ENCODE results near the gene LILRB4. TPM values are rescaled to one million over a fixed set of nuclear protein-coding genes. Genes with fewer than 3 reads are reported as not detected.
"Not testable (repeated sequence)": the region's sequence is repeated elsewhere in the genome, so short reads cannot be mapped to it uniquely, and the experiment has no call there.

Gene LILRB4
- total RNA-seq, 3 donors from 2014 or later (not counting 1 experiment from before 2014, with no cell fraction given), result 1.5 to 3.6 (median 2.5) TPM

- no peaks in the 10 kb centered on the region for H3K9me3 ChIP-seq (ENCODE audit: control insufficient read depth, insufficient read depth, low read length)
- no peaks in the 10 kb centered on the region for H3K4me1 ChIP-seq (ENCODE audit: control insufficient read depth, insufficient read depth, low read length)
- no peak overlapping the region for H3K4me3 ChIP-seq (ENCODE audit: low read length)
- no peaks in the 10 kb centered on the region for H3K9me3 Mint-ChIP-seq
- H3K36me3 Mint-ChIP-seq, result no peaks in the 10 kb centered on the region
- H3K36me3 ChIP-seq (ENCODE audit: control insufficient read depth, insufficient read depth, low read length), result no peaks in the 10 kb centered on the region
- intact Hi-C loops (cut with micrococcal nuclease), result no loop called here
- peaks cover 2% of the 10 kb centered on the region for H3K27me3 ChIP-seq (ENCODE audit: control insufficient read depth, insufficient read depth, low read length)
- peaks cover 10 to 12% of the 10 kb centered on the region in 2 donors for H3K4me1 Mint-ChIP-seq
- H3K27ac Mint-ChIP-seq, result no peak overlapping the region
- 80% methylated on average over 3 of the region's 4 CpGs for WGBS (ENCODE audit: insufficient coverage)
- peaks cover 11 to 14% of the 10 kb centered on the region in 2 donors for H3K27me3 Mint-ChIP-seq (ENCODE audit: low read depth in 2 of 2)
- H3K4me3 Mint-ChIP-seq, result no peak overlapping the region
- no peak for DNase-seq
- no peak overlapping the region for H3K27ac ChIP-seq (ENCODE audit: low read length)
- TF ChIP-seq CTCF (IDR thresholded peaks at IDR 0.05), result no peak
- no peak for ATAC-seq
These were observed 14.4 kb downstream of the LILRB4 start for GRCh38 chr19:54677217-54677616.

DNA sequence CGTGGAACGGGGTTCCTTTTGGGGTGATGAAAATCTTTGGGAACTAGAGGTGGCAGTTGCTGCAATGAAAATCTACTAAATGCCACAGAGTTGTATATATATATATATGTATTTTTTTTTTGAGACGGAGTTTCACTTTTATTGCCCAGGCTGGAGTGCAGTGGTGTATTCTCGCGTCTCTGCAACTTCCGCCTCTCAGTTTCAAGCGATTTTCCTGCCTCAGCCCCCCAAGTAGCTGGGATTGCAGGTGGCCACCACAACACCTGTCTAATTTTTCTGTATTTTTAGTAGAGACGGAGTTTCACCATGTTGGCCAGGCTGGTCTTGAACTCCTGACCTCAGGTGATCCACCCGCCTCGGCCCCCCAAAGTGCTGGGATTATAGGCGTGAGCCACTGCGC, 18.8 kb downstream of the LILRB4 start:
- H3K36me3 Mint-ChIP-seq; H3K27me3 ChIP-seq (ENCODE audit: control insufficient read depth, insufficient read depth, low read length); intact Hi-C loops (cut with micrococcal nuclease); H3K27ac Mint-ChIP-seq; H3K27ac ChIP-seq (ENCODE audit: low read length); H3K4me1 Mint-ChIP-seq; H3K4me3 ChIP-seq (ENCODE audit: low read length); H3K36me3 ChIP-seq (ENCODE audit: control insufficient read depth, insufficient read depth, low read length); ATAC-seq; H3K9me3 ChIP-seq (ENCODE audit: control insufficient read depth, insufficient read depth, low read length); H3K4me1 ChIP-seq (ENCODE audit: control insufficient read depth, insufficient read depth, low read length); H3K9me3 Mint-ChIP-seq; DNase-seq; H3K4me3 Mint-ChIP-seq: not testable (repeated sequence)
- peaks cover 21 to 42% of the 10 kb centered on the region in 2 donors for H3K27me3 Mint-ChIP-seq (ENCODE audit: low read depth in 2 of 2)
- WGBS (ENCODE audit: insufficient coverage), result 77% methylated on average over 8 of the region's 12 CpGs

GRCh38 chr19:54682306-54682856, 19.6 kb downstream of the LILRB4 start:
- Mint-ChIP-seq H3K4me3 (no peak overlapping the region), H3K4me1 (no peaks in the 10 kb centered on the region), H3K27me3 (ENCODE audit: low read depth in 2 of 2) (peaks cover 24 to 50% of the 10 kb centered on the region in 2 donors), H3K36me3 (no peaks in the 10 kb centered on the region), H3K27ac (no peak overlapping the region), H3K9me3 (no peaks in the 10 kb centered on the region)
- intact Hi-C loops (cut with micrococcal nuclease), result no loop called here
- Histone ChIP-seq H3K36me3 (ENCODE audit: control insufficient read depth, insufficient read depth, low read length) (no peaks in the 10 kb centered on the region), H3K9me3 (ENCODE audit: control insufficient read depth, insufficient read depth, low read length) (no peaks in the 10 kb centered on the region), H3K27me3 (ENCODE audit: control insufficient read depth, insufficient read depth, low read length) (no peaks in the 10 kb centered on the region), H3K27ac (ENCODE audit: low read length) (no peak overlapping the region), H3K4me3 (ENCODE audit: low read length) (no peak overlapping the region), H3K4me1 (ENCODE audit: control insufficient read depth, insufficient read depth, low read length) (no peaks in the 10 kb centered on the region)
- no peak for DNase-seq
- WGBS (ENCODE audit: insufficient coverage), result 52% methylated on average over 4 of the region's 7 CpGs
- ATAC-seq, result no peak
- no peak for TF ChIP-seq CTCF (IDR thresholded peaks at IDR 0.05)

- no peak for TF ChIP-seq CTCF (IDR thresholded peaks at IDR 0.05)
- no peak overlapping the region for H3K27ac Mint-ChIP-seq
- H3K9me3 Mint-ChIP-seq, result no peaks in the 10 kb centered on the region
- no peak overlapping the region for H3K4me3 Mint-ChIP-seq
- no peaks in the 10 kb centered on the region for H3K4me1 Mint-ChIP-seq
- H3K27me3 ChIP-seq (ENCODE audit: control insufficient read depth, insufficient read depth, low read length), result peaks cover 3% of the 10 kb centered on the region
- H3K9me3 ChIP-seq (ENCODE audit: control insufficient read depth, insufficient read depth, low read length), result no peaks in the 10 kb centered on the region
- intact Hi-C loops (cut with micrococcal nuclease), result no loop called here
- DNase-seq (peak in 1 of 2 donors; percentile 32), ATAC-seq (peak in 2 of 3 donors; percentile 84 to 97)
- 39% methylated on average over 3 of the region's 3 CpGs for WGBS (ENCODE audit: insufficient coverage)
- H3K4me3 ChIP-seq (ENCODE audit: low read length), result no peak overlapping the region
- H3K4me1 ChIP-seq (ENCODE audit: control insufficient read depth, insufficient read depth, low read length), result no peaks in the 10 kb centered on the region
- no peaks in the 10 kb centered on the region for H3K36me3 ChIP-seq (ENCODE audit: control insufficient read depth, insufficient read depth, low read length)
- H3K27me3 Mint-ChIP-seq (ENCODE audit: low read depth in 2 of 2), result peaks cover 34 to 65% of the 10 kb centered on the region in 2 donors
- no peaks in the 10 kb centered on the region for H3K36me3 Mint-ChIP-seq
- no peak overlapping the region for H3K27ac ChIP-seq (ENCODE audit: low read length)
These were observed 21.7 kb downstream of the LILRB4 start for GRCh38 chr19:54684527-54684926.
